ENCODE data around the gene IL36G.

Gene IL36G

DNA sequence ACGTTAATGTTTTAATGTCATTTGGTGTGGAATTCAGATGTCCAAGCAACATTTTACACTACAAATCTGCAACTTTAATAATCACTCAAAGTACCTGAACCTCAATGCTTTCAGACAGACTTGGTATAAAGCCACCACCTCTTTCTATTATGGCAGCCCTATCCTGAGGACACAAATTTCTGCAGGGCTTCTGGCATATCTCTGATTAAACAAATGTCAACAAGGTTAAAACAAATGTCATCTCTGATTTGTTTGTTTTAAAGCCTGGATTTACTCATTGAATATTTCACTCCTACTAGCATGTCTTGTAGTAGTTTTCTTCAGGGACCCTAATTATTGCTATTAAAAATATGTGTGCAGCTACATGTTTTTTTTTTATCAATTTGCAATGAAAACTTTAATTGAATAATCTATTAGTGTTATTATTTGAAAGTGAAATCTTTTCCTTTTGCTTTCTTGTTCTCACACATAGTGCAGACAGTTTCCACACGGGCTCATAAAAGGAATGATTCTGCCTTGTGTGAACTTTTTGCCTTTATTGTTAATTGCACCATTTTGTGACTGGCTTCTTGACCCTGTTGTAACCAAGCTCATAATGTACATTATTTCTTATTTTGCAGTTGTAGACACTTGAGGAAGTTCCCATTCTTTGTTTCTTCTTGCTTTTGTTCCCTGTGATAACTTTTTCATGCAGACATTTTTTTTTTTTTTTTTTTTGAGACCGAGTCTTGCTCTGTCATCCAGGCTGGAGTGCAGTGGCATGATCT is 36.8 kb upstream of the IL36G start:
- Histone ChIP-seq H3K27me3 (ENCODE audit: insufficient read depth, low read depth, severe bottlenecking) (no peaks in the 10 kb centered on the region), H3K36me3 (no peaks in the 10 kb centered on the region), H3K9me3 (ENCODE audit: severe bottlenecking) (peaks cover 3% of the 10 kb centered on the region), H3K27ac (no peak overlapping the region), H3K4me3 (ENCODE audit: low read depth, low read length) (no peak overlapping the region)
- no peak for DNase-seq
- no peak for TF ChIP-seq CTCF (IDR thresholded peaks at IDR 0.05; ENCODE audit: low read depth, low read length)

DNA sequence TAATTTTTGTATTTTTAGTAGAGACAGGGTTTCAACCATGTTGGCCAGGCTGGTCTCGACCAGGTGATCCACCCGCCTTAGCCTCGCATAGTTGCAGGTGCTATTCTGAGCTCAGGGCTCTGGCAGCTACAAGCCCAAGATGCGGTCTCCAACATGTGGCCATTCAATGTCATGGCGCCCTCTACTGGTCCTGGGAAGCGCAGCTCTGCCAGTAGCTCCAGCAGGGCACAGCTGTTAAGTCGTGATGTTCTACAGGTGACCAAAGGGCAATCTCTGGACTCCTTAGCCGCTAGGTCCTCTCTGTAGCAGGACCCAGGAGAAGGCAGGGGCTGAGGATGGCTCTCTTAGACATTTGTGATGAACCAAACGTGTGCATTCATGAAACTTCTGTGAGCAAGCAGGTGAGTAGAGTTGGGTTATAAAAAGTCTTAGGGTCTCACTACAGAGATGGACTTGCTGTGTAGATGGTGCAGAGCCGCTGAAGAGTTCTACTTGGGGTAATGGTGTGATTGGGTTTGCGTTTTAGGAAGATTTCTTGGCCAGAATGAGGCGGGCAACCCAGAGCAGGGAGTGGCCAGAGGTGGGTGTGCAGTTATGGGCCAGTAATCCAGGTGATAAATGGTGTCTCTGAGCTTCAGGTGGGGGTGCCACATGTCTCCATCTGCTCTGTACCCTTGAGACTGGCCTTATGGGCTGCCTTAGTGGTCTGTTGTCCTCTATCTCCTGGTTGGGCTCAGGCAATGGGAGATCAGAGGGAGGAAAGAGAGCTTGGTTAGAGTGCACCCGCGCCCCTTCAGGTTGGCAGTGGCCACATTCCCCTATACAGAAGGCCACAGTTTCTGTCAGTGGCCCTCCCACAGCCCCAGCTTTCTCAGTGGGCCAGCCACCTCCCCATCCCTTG is 35.8 kb upstream of the IL36G start:
- no peak overlapping the region for H3K4me3 ChIP-seq (ENCODE audit: low read depth, low read length)
- peak; percentile 95 for TF ChIP-seq CTCF (IDR thresholded peaks at IDR 0.05; ENCODE audit: low read depth, low read length)
- H3K27ac ChIP-seq, result no peak overlapping the region
- peak; percentile 85 for DNase-seq
- no peaks in the 10 kb centered on the region for H3K36me3 ChIP-seq
- no peaks in the 10 kb centered on the region for H3K27me3 ChIP-seq (ENCODE audit: insufficient read depth, low read depth, severe bottlenecking)
- peaks cover 6% of the 10 kb centered on the region for H3K9me3 ChIP-seq (ENCODE audit: severe bottlenecking)

- Histone ChIP-seq H3K27me3 (ENCODE audit: insufficient read depth, low read depth, severe bottlenecking) (no peaks in the 10 kb centered on the region), H3K36me3 (no peaks in the 10 kb centered on the region), H3K27ac (no peak overlapping the region), H3K9me3 (ENCODE audit: severe bottlenecking) (peaks cover 9% of the 10 kb centered on the region), H3K4me3 (ENCODE audit: low read depth, low read length) (no peak overlapping the region)
- DNase-seq, result no peak
- no peak for TF ChIP-seq CTCF (IDR thresholded peaks at IDR 0.05; ENCODE audit: low read depth, low read length)
Measured at GRCh38 chr2:112942654-112943002, 35.2 kb upstream of the IL36G start.

- Histone ChIP-seq H3K27ac (no peak overlapping the region), H3K36me3 (no peaks in the 10 kb centered on the region), H3K9me3 (ENCODE audit: severe bottlenecking) (peaks cover 13% of the 10 kb centered on the region), H3K4me3 (ENCODE audit: low read depth, low read length) (no peak overlapping the region), H3K27me3 (ENCODE audit: insufficient read depth, low read depth, severe bottlenecking) (no peaks in the 10 kb centered on the region)
- TF ChIP-seq CTCF (IDR thresholded peaks at IDR 0.05; ENCODE audit: low read depth, low read length), result no peak
- no peak for DNase-seq
Measured at GRCh38 chr2:112944971-112945370, 32.8 kb upstream of the IL36G start.

- Histone ChIP-seq H3K36me3 (no peaks in the 10 kb centered on the region), H3K27ac (no peak overlapping the region), H3K27me3 (ENCODE audit: insufficient read depth, low read depth, severe bottlenecking) (no peaks in the 10 kb centered on the region), H3K4me3 (ENCODE audit: low read depth, low read length) (no peak overlapping the region), H3K9me3 (ENCODE audit: severe bottlenecking) (peaks cover 13% of the 10 kb centered on the region)
- no peak for DNase-seq
- TF ChIP-seq CTCF (IDR thresholded peaks at IDR 0.05; ENCODE audit: low read depth, low read length), result no peak
Measured at GRCh38 chr2:112946086-112946485, 31.7 kb upstream of the IL36G start.

Data from WERI-Rb-1 (cell line).